Caki2 (cell line): ENCODE data around the gene CTNS. TPM values are rescaled to one million over a fixed set of nuclear protein-coding genes. Genes with fewer than 3 reads are reported as not detected.

ENCODE experiments used
- DNase-seq: peaks from one replicate; pipeline ENCODE4 v3.0.0-alpha.2; 2015; ENCODE audit warnings: low read depth
- in situ Hi-C: cut with HindIII; loops from 2 replicates; pipeline ENCODE4 v1.10.0; 2016; ENCODE audit warnings: low sequenced_read_pairs, low pct_unique_long_range_greater_than_20kb, mixed read lengths
- total RNA-seq: library from RNA; depleted of rRNA; stranded (reverse); fragments of >200 nt; shearing (Covaris generic); gene quantifications from 2 replicates; pipeline ENCODE4 v1.2.3, GENCODE V29; 2014; ENCODE audit warnings: low replicate concordance

Gene CTNS
- total RNA-seq, 1 experiment from 2014 or later: 7.1 TPM

DNA sequence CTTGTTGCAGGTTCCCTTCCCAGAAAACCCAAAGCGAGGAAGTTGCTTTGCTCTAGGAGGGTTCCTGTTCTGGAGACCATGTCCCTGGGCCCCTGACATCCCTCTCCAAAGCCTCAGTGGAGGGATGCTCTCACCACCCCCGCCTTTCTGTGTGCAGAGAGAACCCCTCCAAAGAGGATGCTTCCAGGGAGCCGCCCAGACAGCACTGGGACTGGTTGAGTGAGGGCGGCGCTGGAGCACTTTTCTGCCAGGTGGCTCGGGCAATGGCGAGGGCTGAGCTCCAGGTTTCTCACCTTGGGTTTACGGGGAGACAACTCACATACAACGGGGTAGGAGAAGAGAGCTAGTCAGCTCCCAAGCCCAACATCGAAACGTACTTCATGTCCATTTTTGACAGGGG is 39.3 kb downstream of the CTNS start:
- DNase-seq: no peak
- in situ Hi-C loops: no loop called here

DNA sequence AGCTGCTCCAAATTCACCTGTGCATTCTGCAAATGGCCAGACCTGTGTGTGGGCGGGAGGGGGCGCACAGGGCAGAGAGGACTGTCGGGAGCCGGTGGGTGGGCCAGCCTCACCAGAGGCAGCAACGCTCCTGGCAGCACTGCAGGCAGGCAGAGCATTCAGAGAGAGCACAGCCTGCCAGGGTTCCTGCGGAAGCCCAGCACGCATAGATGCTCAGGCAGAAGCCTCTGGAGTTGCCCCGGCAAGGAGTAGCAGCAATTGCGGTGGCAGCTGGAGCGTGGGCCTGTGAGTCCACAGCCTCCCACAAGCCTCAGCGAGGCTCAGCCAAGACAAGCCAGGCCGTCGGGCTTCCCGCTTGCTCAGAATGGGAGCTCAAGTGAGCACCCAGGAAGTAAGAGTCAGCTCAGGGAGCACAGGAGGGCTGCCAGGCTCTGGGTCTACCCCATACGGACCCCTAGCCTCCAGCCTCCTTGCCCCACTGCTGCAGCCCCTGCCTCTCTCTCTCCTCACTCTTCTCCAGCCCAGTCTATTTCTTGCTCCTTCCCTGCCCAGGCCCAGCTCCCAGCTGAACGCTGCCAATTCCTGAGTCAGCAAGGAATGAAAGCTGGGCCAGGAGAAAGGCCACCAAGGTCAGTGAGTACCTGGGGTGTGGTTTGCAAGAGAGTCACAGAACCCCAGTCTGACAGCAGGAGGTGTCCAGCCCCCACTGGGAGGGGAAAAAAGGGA is 41.7 kb downstream of the CTNS start:
- in situ Hi-C loops: no loop called here
- no peak for DNase-seq

DNA sequence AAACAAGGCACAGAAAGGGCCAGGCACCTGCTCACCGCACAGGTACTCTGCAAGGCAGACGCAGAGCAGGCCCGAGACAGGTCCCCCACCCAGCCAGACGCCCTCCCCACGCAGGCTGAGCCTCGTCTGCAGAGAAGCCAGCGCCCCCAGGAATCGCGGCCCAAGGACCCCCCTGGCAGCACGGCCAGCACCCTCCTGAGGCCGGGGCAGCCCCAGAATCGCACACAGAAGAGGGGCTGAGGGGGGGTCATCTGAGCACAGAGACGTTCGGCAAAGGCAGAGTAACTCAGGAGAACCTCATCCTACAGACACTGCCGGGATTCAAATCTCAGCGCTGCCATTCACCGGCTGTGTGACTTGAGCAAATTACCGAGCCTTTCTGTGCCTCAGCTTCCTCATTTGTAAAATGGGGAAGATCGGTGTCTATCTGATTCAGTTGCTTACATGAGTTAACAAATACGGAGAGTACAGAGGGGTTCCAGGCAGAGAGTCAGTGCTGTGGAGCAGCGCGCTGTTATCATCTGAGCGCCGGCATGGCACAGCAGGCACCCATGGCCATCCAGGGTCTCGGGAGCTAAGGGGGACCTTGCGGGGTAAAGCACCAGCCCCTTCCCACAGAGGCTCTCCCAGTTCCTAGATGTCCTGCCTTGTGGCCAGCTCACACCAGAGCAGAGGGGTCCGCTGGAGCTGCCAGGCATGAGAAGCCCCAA is 42.4 kb downstream of the CTNS start:
- in situ Hi-C loops: no loop called here
- DNase-seq: no peak

DNA sequence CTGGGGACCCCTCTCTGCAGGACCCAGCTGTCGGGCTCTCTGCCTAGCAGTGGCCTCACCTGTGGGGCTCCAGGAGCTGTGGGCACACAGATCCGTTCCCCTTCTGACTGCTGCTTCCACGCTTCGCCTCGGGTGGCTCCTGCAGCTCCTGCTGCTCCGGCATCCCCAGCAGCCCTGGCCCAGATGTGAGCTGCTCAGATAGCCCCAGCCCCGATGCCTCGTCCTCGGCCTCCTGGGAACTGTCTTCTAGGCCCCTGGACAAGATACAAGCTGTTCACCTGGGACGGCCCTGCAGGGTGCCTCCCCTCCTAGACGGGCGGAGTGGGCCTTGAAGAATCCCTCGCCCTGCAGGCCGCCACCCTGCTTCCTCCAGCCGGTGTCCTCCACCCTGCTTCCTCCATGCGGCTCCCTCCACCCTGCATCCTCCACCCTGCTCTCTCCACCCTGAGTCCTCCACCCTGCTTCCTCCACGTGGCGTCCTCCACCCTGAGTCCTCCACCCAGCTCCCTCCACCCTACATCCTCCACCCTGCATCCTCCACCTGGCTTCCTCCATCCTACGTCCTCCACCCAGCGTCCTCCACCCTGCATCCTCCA is 43.1 kb downstream of the CTNS start:
- in situ Hi-C loops: no loop called here
- no peak for DNase-seq

DNA sequence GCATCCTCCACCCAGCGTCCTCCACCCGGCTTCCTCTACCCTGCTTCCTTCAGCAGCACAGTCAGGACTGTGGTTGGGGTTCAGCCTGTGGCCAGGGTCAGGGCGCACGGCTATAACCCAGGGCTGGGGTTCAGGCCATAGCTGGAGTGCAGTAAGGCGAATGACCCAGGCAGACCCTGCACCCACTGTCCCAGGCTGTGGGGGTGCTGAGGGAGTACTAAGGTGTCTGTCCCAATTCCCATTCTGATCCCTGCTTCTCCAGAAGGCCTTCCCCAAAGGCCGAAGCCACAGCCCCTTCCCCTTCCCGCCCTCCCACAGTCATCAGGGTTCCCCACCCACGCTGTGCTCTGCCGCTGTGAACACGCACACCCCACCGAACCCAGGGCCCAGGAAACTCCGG is 44.5 kb downstream of the CTNS start:
- no peak for DNase-seq
- in situ Hi-C loops: no loop called here

DNA sequence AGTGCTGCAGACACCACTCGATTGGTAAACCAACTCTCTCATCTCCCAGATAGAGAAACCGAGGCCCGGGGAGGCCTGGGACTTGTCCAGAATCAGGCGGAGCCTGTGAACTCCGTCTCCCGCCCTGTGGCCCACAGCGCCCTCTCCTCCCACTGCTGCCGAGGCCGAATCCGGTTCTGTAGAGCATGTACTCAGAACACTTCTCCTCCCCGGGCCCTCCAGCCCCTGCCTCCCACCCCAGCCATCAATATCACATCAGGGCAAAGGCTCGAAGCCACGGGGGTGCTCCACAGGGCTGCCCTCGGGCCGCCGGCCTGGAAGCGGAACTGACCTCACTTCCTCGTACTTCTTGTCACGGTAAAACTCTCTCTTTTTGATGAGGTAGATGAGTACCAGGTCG is 45.0 kb downstream of the CTNS start:
- in situ Hi-C loops: no loop called here
- no peak for DNase-seq

DNA sequence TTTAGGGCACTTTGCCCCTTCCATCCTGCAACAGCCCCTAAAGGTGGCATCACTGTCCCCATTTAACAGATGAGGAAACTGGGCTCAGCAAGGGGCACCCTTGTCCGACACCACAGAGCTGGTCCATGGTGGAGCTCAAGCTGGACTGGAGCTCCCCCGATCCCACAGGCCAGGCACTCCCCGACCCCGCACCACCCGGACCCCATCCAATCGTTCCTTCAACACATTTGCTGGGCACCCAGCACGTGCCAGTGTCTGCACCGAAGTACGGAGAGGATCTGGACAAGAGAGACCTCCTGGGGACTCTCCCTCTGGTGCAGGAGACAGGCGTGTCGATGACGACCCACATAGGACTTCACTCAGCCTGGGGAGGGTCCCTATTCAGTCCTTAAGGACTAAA is 45.5 kb downstream of the CTNS start:
- no peak for DNase-seq
- in situ Hi-C loops: no loop called here

DNA sequence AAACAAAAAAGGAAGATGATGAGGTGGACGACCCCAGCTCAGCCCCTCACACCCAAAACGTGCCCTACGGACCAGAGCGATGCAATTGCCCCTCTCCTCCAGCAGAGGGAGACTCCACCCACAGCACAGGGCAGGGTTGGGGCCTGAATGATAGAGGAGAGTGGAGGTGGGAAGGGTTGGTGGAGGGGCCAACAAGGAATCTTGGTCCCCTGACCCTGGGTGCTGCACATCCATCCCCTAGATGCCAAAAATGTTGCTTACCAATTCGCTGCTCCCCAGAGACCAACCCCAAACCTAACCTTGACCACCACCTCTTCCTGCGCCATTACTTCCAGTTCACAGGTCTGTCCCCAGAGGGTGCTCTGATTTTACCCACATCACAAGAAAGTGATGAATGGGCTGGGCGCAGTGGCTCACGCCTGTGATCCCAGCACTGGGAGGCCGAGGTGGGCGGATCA is 46.5 kb downstream of the CTNS start:
- in situ Hi-C loops: no loop called here
- DNase-seq: peak; percentile 25

DNA sequence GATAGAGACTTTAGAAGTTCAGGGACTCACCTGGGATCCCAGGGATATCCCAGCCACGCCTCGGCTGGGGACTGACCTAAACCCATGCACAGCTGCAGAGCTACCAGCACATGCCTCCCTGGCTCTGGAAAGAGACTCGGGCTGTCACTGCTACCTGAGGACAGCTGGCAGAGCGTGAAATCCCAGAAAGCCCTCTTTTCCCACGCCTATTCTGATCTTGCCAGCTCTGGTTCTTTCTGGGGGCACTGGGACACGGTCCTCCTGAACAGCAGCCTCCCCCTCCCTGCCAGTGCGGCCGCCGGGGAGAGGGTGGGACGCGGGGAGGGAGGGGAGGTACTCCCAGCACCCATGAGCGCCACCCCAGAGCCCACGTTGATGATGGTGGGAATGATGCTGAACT is 48.6 kb downstream of the CTNS start:
- DNase-seq: no peak
- in situ Hi-C loops: no loop called here

DNA sequence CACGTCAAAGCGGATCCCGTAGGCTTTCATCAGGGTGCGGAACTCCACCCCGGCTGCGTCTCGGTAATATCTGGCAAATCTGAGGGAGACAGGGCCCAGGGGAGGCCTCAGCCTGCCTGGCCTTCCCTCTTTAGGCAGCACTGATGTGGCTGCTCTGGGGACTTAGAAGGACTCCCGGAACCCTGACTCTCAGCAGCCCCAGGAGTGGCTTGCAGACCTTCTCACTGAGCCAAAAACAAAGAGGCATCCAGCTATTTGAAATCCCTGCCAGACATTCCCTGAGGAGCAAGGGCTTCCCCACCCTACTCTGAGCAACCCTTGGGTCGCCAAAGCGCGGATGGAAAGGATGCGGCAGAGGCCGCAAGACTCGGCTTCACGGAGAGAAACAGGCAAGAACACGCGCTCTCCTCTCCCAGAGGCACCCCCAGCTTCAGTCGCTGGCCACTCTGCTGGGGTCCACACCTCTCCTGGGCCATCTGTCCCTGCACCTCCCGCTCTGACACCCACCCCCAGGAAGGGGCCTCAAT is 51.5 kb downstream of the CTNS start:
- in situ Hi-C loops: no loop called here
- no peak for DNase-seq

DNA sequence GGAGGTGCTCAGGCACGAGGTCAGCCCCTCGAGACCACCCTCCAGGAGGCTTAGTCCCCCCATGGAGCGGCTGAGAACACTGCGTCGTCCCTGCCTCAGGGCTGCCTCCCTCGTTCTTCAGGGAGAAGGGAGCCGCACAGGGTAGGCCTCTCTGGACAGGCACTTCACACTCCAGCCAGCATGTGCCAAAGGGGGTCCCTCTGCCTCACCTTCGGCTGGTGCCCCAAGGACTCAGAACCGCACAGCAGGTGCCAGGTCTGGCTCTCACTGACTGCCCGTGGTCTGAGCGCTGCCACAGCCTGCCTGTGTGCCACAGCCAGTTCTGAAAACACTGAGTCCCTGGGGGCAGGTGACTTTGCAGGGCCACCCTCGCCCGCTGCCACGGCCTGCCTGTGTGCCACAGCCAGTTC is 52.3 kb downstream of the CTNS start:
- in situ Hi-C loops: no loop called here
- no peak for DNase-seq

DNA sequence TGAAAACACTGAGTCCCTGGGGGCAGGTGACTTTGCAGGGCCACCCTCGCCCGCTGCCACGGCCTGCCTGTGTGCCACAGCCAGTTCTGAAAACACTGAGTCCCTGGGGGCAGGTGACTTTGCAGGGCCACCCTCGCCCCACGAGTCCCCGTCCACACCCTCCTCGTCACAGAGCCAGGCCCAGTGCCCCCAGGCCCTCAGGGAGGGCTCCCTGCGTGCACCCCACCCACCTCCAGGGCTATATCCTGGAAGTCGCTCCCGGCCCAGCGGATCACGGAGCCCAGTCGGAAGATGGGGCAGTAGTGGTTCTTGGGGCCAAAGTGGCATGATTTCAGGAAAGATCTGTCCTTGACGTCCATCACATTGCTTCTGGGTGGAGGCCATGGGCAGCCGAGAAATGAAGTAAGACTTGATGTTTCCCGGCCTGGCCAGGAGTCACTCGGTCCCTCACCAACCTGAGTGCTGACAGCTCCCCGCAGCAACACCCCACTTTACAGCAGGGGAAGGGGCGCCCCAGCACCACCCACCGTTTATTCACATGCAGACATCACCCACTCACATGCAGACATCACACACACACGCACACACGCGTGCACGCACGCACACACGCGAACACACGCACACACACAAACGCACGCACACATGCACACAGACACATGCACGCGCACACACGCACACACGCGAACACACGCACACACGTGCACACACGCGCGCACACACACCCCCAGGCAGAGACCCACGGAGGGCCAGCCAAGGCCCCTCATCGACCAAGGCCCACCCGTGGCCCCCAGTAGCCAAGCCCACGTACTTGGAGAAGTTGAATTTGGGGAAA is 52.9 kb downstream of the CTNS start:
- in situ Hi-C loops: no loop called here
- DNase-seq: no peak

DNA sequence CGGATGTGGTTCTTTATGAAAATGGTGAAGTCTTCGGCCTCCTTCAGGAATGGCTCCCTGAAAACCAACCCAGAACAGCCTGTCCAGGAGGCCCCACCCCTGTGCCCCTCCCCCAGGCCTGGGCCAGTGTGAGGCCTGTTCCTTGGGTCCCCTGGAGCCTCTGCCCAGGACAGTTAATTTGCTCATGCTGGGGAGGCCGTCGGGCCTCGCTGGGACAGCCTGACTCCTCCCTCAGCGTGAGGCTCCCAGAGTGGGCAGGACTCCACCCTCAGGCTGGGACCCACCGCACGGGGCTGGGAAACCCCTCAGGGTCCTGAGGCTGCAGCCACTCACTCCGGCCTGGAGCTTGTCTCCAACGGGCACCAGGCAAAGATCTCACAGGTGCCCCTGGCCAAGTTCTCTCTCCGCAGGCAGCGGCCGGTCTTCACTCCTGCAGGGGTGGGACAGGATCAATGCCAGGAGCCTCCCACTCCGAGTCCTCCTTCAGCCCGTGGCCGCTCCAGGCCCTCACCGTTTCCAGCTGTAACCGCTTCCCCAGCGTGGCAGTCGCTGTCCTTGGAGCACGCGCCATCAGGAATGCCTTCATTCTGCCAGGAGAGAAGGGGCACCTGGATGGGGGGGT is 53.6 kb downstream of the CTNS start:
- DNase-seq: no peak
- in situ Hi-C loops: no loop called here

DNA sequence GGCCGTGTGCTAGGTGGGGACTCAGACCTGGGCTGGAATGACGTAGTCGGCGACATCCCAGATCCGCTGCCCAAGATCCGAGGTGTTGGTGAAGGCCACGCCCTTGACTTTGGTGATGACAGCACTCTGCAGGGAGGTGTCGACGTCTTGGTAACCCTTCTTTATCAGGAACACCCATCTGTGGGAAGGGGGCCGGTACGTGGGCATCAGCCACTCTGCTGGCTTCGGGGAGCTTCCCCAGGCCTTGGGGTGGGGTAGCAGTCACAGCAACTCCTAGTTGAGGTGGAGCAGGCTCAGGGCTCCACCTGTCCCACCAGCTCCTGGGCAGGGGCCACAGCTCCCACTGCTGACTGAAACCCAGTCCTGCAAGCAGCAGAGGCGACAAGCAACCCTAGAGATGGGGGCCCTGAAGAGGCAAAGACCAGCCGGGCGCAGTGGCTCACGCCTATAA is 55.1 kb downstream of the CTNS start:
- DNase-seq: no peak
- in situ Hi-C loops: no loop called here

DNA sequence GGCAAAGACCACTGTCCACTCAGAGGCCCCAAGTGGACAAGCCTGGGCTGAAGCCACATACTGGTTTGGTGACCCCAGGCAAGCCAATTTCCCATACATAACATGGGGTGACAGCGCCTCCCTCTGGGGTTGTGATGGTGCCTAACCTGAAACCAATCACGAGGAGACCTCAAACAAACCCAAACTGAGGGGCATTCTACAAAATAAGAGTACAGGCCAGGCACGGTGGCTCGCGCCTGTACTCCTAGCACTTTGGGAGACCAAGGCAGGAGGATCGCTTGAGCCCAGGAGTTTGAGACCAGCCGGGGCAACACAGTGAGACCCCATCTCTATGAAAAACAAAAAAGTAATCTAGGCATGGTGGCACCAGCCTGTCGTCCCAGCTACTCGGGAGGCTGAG is 55.8 kb downstream of the CTNS start:
- DNase-seq: no peak
- in situ Hi-C loops: no loop called here

DNA sequence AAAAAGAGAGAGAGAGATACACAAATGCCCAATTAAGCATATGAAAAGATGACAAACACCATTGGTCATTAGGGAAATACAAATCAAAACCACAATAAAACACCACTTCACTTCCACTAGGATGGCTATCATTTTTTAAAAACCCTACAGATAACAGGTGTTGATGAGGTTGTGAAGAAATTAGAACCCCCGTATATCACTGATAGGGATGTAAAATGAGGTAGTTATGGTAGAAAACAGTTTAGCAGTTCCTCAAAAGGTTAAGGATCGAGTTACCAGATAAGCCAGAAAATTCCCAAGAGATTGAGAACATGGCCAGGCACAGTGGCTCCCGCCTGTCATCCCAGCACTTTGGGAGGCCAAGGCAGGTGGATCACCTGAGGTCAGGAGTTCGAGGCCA is 56.6 kb downstream of the CTNS start:
- no peak for DNase-seq
- in situ Hi-C loops: no loop called here

DNA sequence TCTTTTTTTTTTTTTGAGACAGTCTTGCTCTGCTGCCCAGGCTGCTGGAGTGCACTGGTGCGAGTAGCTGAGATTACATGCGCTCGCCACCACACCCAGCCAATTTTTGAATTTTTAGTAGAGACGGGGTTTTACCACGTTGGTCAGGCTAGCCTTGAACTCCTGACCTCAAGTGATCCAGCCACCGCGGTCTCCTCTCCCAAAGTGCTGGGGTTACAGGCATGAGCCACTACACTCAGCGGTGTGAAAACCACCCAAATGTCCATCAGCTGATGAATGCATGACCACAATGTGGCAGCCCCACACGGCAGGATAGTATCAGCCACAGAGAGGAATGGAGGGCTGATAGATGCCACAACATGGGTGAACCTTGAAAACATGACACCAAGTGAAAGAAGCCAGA is 57.3 kb downstream of the CTNS start:
- peak; percentile 10 for DNase-seq
- in situ Hi-C loops: no loop called here

DNA sequence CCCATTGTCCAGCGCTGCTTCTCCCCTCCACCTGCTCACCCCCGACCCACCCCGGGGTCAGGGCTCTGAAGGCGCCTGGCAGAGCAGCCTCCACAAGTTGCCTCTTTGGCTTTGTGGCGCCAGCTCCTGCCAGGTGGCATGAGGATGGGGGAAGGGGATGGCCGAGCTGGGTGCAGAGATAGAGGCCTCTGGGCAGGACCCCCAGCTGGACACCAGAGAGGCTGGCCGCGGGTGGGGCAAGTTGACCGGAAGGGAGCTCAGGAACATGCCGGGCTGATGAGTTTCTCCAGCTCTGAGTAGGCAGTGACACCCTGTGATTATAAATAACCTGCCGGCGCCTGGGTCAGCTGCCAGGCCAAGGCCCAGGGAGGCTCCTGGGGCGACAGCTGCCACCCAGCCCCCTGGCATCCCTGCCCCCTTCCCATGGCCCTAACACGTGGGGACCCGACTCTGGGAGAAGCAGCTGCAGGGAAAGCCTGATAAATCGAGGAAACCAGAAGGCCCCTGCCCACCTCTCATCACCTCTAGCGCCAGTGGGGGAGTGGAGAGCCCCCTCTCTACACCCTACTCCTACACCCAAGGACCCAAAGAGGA is 58.7 kb downstream of the CTNS start:
- in situ Hi-C loops: no loop called here
- no peak for DNase-seq
